Measurements from ENCODE around the gene TUBGCP6.

DNA sequence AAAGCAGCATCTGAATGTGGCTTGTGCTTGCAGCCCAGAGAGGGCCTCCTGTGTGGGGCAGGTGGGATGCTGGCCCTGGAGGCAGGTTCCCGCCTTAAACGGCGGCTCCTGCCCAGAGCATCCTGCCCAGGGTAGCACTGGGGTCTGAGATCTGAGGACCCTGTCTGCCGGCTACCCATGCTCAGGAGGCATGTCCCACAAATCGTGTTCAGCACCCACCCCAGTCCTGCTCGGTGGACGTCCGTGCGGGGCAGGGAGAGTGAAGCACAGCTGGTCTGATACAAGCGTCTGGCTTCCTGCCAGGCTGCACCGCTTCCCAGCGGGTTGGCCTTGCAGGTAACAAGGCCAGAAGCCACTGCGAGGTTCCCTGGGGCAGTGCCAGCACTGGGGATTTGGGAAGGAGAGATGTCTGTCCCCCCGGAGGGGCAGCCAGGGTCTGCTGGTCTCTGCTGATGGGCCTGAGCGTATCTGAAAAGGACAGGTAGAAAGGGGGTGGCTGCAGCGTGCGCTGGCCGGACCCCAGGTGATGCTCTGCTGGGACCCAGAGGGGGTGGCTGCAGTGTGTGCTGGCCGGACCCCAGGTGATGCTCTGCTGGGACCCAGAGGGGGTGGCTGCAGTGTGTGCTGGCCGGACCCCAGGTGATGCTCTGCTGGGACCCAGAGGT, 55.5 kb downstream of the TUBGCP6 start:
- TF ChIP-seq, protein P1, sequence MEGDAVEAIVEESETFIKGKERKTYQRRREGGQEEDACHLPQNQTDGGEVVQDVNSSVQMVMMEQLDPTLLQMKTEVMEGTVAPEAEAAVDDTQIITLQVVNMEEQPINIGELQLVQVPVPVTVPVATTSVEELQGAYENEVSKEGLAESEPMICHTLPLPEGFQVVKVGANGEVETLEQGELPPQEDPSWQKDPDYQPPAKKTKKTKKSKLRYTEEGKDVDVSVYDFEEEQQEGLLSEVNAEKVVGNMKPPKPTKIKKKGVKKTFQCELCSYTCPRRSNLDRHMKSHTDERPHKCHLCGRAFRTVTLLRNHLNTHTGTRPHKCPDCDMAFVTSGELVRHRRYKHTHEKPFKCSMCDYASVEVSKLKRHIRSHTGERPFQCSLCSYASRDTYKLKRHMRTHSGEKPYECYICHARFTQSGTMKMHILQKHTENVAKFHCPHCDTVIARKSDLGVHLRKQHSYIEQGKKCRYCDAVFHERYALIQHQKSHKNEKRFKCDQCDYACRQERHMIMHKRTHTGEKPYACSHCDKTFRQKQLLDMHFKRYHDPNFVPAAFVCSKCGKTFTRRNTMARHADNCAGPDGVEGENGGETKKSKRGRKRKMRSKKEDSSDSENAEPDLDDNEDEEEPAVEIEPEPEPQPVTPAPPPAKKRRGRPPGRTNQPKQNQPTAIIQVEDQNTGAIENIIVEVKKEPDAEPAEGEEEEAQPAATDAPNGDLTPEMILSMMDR (IDR thresholded peaks at IDR 0.05): no peak
- TF ChIP-seq EP300 (IDR thresholded peaks at IDR 0.05; ENCODE audit: low read depth): no peak
- no peak for TF ChIP-seq POLR2AphosphoS5 (IDR thresholded peaks at IDR 0.05)
- TF ChIP-seq POLR2A (IDR thresholded peaks at IDR 0.05): no peak

Measured in transverse colon (tissue), 4 donors.